ENCODE measurements around the gene HSD17B4.
"Not testable (repeated sequence)": the region's sequence is repeated elsewhere in the genome, so short reads cannot be mapped to it uniquely, and the experiment has no call there.

HSD17B4 gene

DNA sequence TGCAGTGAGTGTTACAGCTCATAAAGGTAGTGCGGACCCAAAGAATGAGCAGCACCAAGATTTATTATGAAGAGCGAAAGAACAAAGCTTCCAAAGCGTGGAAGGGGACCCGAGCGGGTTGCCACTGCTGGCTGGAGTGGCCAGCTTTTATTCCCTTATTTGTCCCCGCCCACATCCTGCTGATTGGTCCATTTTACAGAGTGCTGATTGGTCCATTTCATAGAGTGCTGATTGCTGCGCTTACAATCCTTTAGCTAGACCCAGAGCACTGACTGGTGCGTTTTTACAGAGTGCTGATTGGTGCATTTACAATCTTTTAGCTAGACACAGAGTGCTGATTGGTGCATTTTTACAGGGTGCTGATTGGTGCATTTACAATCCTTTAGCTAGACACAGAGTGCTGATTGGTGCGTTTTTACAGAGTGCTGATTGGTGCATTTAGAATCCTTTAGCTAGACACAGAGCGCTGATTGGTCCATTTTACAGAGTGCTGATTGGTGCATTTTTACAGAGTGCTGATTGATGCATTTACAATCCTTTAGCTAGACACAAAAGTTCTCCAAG lies 19.5 kb upstream of the HSD17B4 start:
- not testable (repeated sequence) for DNase-seq

DNA sequence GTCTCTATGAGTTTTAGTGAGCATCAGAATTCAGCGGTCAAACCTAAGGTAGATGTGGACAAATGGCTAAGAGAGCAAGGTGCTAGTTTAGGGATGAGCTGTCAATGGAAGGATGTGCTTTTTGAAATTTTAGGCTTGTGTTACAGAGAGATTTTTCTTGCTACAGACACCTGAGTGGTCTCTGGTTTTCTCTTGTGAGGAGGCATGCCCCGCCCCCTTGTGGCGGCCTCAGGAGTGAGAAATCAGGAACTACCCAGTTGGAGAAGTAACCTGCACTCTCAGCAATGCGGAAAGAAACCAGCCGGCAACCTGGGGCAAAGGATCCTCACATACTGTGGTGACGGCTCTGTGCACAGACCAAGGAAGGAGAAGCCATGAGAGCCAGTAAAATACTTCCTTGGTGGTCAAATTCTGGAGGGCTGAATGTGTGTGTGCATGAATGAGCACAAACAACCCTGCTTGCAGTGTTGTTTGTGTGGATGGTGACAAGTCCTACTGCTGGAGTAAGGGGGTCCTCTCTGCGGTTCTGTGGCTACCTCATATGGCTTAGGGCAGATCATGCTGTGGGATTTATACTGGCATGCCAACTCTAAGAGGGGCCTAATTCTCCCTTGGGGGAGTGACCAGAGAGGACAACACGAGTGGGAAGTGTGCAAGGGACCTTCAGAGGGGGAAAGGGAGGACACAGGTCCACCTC lies 16.7 kb upstream of the HSD17B4 start:
- DNase-seq, result peak; percentile 82

DNA sequence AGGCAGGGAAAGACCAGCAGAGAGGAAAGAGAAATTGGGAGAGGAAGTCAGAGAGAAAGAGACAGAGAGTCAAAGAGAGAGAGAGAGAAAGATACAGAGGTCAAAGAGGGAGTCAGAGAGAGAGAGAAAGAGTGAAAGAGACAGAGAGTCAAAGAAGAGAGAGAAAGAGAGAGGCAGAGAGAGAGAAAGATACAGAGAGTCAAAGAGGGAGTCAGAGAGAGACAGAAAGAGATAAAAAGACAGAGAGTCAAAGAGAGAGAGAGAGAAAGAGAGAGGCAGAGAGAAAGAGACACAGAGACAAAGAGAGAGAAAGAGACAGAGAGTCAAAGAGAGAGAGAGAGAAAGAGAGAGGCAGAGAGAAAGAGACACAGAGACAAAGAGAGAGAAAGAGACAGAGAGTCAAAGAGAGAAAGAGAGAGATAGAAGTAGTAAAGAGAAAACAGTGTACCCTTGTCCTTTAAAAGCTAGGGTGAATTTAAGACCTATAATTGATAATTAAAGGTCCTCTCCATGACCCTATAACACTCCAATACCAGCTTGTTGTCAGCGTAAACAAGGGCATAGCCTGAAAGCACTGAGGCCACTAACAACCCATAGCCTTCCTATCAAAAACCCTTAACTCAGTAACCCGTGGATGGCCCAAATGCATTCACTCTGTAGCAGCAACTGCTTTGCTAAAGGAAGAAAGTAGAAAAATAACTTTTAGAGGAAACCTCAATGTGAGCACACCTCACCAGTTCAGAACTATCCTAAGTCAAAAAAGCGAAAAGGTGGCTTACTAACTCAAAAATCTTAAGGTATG lies 14.3 kb upstream of the HSD17B4 start:
- not testable (repeated sequence) for DNase-seq

DNA sequence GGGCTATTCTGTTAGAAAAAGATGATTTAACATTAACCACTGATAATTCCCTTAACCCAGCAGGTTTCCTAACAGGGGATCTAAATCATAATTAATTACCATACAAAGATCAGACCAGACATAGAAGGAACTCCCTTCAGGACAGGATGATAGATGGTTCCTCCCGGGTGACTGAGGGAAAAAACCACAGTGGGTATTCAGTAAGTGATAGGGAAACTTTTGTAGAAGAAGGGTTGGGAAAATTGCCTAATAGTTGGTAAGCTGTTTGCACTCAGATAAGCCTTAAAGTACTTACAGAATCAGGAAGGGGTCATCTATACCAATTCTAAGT lies 13.7 kb upstream of the HSD17B4 start:
- not testable (repeated sequence) for DNase-seq

DNA sequence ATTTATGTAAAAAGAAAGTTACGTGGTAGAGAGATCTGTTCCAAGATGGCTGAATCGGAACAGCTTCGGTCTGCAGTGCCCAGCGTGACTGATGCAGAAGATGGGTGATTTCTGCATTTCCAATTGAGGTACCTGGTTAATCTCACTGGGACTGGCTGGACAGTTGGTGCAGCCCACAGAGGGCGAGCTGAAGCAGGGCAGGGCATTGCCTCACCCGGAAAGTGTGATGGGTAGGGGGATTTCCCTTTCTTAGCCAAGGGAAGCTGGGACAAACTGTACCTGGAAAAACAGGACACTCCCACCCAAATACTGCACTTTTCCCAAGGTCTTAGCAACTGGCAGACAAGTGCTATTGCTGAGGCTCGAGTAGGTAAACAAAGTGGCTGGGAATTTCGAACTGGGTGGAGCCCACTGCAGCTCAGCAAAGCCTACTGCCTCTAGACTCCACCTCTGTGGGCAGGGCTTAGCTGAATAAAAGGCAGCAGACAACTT lies 13.1 kb upstream of the HSD17B4 start:
- peak; percentile 16 for DNase-seq

DNA sequence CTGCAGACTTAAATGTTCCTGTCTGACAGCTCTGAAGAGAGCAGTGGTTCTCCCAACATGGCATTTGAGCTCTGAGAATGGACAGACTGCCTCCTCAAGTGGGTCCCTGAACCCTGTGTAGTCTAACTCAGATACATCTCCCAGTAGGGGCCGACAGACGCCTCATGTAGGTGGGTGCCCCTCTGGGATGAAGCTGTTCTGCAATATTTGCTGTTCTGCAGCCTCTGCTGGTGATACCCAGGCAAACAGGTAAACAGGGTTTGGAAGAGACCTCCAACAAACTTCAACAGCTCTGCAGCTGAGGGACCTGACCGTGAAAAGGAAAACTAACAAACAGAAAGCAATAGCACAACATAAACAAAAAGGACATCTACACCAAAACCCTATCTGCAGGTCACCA lies 12.7 kb upstream of the HSD17B4 start:
- DNase-seq, result not testable (repeated sequence)

DNA sequence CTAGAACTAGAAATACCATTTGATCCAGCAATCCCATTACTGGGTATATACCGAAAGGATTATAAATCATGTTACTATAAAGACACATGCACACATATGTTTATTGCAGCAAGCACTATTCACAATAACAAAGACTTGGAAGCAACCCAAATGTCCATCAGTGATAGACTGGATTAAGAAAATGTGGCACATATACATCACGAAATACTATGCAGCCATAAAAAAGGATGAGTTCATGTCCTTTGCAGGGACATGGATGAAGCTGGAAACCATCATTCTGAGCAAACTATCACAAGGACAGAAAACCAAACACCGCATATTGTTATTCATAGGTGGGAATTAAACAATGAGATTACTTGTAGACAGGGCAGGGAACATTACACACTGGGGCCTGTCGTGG lies 7.7 kb upstream of the HSD17B4 start:
- not testable (repeated sequence) for DNase-seq

DNA sequence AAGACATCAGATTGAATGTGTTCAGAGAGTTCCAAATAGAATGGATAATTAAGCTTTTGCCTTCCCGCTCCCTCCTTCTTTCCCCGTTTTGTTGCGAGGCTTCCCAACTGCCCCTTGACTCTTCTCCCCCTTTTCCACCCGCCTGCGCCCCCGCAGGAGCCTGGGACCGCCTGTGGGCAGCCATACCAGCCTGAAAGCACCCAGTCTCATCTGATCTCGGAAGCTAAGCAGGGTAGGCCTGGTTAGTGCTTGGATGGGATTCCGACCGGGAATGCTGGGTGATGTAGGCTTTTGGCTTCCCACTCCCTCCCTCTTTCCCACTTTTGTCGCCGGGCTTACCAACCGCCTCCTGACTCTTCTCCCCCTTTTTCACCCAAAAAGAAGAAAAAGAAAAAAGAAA lies 6.8 kb upstream of the HSD17B4 start:
- DNase-seq, result no peak

DNA sequence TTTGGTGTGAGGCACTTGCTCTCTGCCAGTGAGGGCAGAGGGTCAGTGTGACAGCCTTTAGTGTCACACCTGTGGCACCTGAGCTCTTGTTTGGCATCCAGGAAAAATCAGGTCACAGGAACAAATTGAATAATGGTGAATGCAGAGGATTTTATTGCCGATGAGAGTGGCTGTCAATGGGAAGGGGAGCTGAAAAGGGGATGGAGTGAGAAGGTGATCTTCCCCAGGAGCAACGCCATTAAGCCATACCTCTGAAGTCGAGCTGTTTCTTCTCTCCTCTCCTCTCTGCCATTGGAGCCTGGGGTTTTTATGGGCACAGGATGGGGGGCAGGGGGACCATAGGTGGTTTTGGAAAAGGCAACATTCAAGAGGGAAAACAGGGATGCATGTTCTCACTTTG lies 2.4 kb upstream of the HSD17B4 start:
- no peak for DNase-seq

DNA sequence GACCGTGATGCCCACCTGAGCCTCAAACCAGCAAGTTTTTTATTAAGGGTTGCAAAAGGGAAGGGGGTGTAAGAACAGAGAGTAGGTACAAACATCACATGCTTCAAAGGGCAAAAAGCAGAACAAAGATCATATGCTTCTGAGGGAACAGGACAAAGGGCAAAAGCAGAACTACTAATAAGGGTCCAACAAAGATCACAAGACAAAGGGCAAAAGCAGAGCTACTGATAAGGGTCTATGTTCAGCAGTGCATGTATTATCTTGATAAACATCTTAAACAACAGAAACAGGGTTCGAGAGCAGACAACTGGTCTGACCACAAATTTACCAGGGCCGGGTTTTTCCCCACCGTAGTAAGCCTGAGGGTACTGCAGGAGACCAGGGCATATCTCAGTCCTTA lies 1.7 kb upstream of the HSD17B4 start:
- not testable (repeated sequence) for DNase-seq

DNA sequence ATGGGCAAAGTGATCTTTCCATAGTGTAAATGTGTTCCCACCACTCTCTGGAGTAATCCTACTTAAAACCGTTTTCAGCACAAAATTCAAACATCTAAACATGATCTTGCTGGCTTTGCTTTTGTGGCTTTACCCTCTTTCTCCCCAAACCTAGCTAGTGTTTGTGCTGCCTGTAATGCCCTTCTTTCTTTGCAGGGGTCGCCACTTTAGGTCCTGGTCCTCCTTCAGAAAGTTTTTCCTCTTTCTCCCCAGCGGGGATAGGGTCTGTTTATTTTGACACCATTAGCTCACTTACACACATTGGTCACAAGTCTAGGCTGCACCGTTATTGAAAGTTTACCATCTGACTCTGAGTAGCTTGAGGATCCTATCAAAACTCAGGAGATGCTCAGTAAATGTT lies 736 bp upstream of the HSD17B4 start:
- DNase-seq, result no peak

DNA sequence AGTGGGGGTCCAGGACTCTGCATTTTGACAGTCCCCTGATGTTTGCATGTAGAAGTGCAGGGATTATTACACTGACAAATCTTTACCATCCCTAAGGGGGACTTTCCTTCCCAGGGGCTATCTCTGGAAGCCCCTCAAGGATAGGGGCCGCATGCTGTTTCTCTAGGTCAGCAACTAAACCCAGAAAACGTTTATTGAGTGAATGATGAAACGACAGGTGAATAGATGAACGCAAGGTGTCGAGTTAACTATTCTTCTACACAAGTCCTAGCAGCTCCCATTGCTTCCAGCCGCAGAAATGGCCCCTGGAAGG lies 281 bp upstream of the HSD17B4 start:
- no peak for DNase-seq

DNA sequence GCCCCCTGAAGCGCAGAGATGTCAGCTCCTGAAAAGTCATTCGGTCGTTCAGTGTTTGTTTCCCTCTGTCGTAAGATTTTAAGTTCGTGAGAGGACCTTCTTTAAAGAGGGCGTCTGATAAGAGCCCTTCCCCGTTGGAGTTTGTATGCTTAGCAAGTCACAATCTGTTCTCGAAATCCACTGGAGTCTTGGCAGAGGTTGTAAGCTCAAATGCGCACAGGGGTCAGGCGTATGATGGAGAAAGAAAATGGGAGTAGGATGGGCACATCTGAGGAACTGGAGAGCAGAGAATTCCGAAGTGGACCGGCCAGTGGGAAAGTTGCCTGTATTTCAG lies 710 bp downstream of the HSD17B4 start:
- no peak for DNase-seq

DNA sequence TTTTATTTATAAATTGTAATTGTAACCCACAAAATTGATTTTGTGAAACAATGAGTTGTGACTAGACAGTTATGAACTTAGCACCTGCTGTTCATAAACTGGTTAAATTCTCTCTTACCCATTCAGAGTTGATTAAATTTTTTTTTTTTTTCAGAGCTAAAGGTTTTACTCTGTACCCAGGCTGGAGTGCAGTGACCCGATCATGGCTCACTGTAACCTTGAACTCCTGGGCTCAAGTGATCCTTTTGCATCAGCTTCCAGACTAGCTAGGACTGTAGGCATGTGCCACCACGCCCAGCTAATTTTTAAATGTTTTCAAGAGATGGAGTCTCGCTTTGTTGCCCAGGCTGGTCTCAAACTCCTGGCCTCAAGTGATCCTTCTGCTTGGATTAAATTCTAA lies 1.9 kb downstream of the HSD17B4 start:
- DNase-seq, result no peak

DNA sequence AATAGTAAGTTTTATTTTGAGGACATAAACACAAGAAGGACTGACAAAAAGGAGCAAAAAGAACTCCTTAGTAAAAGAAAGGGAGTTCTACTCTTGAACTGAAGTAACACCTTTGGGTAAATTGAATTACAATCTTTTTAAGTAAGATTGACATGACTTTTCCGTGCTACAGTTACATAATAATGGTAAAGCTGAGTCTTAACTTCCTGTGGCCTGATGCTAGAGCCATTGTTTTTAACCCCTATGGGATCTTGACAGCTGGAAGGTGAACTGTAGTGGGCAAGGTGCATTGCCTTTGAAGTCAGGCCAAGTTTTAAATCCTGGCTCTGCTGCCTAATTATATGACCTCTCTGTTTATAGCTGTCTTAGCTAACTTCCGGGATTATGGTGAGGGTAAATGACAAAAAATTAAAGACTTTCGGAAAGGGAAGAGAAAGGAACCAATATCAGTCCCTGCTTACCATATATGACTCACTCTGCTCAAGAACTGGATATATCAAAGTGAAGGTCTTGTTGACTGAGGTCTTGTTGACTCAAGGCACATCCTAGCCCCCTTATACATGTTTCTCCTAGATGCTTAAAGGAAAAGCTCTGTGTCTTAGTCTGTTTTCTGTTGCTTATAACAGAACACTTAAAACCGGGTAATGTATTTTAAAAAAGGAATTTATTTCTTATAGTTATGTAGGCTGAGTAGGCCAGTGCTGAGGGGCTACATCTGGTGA lies 6.8 kb downstream of the HSD17B4 start:
- no peak for DNase-seq

DNA sequence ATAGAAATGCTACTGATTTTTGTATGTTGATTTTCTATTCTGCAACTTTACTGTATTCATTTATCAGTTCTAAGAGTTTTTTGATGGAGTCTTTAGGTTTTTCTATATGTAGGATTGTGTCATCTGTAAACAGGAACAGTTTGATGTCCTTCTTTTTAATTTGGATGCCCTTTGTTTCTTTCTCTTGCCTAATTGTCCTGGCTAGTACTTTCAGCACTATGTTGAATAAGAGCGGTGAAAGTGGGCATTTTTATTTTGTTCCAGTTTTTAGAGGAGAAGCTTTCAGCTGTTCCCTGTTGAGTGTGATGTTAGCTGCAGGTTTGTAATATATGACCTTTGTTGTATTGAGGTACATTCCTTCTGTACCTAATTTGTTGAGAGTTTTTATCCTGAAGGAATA lies 13.3 kb downstream of the HSD17B4 start:
- DNase-seq, result no peak

DNA sequence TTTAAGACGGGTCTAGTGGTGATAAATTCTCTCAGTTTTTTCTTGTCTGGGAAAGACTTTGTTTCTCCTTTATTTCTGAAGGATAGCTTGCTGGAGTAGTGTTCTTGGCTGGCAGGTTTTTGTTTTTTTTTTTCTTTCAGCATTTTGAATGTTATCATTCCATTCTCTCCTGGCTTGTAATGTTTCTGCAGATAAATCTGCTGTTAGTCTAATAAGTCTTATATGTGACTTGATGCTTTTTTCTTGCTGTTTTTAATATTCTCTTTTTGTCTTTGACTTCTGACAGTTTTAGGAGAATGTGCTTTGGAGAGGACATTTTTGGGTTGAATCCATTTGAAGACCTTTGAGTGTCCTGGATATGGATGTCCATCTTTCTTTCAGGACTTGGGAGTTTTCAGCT lies 16.0 kb downstream of the HSD17B4 start:
- no peak for DNase-seq

DNA sequence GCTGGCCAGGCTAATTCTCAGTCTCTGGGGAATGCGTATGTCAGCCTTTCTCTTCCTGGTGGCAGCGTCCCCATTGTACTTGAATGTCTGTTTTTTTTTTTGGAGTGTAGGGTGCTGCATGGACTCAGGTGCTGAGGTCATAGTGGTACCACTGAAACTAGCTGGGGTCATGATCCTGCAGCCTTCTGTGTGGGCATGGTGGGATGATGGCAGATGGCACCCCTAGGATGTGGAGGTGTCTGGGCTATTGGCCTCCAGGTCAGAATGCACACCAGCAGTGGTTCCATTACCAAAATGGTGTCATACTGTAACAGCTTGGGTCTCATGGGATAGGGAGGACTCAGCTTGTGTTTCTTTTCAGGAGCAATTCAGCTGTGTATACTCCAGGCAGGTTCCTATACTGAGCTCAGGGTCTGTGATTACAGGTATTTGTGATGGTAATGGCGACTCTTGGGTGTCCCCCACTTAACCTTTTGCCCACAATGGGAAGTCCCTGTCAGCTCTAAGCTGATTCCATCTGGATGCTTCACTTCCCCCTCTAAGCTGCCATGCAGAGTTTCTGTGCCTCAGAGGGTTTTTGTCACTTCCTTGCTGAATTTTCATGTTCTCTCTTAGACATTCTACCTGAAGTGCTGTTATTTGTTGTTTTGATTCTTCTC lies 17.9 kb downstream of the HSD17B4 start:
- DNase-seq, result no peak

DNA sequence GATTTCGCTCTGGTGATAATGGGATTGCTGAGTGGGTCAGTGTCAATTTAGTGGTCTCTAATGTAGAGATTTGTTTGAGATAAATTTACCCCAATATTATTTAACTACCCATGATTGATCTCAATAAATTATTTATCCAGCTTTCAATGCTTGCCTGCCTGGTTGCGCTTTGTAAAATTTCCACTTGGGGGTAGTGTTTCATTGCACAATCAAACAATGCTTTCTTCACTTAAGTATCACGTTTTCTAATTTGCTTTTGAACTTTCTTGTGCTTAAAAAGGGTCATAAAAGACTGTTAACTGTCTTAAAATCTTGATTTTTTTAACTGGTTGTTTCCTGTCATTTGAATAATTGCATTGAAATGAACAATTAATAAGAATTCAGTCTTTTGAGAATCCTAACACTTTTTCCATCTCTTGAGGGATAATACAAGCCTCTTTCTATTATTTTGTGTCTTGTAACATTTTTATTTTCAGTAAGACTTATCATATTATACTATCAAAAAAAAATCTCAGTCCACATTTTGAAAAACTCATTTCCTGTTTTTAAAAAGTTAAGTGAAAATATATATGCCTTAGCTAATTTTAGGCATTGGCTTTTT lies 18.7 kb downstream of the HSD17B4 start:
- peak; percentile 16 for DNase-seq

DNA sequence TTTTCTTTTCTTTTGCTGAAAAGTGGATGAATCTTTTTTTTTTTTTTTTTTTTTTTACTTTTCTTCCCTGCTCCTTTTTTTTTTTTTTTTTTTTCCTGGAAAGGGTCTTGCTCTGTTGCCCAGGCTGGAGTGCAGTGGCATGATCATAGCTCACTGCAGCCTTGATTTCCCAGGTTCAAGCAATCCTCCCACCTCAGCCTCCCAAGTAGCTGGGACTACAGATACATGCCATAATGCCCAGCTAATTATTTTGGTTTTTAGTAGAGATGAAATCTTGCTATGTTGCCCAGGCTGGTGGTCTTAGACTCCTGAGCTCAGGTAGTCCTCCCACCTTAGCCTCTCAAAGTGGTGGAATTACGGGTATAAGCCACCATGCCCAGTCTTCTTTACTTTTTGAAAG lies 20.9 kb downstream of the HSD17B4 start:
- no peak for DNase-seq

DNA sequence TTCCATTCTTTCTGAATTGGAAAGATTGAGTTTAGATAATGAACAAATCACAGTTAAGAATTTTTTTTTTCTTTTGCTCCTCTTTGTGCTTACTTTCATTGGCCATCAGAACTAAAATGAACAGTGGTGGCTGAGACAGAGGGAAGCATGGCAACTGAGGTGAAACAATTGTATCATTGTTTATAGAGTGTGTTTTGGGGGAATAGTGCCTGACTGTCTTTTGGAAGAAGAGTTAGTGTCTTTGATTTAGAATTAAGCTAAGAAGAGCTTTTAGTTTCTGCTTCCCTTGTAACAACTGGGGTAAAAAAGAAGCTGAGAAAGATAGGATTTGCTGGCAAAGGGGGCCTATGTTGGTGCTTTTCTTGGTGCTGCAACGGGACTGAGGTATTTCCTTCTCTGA lies 24.0 kb downstream of the HSD17B4 start:
- no peak for DNase-seq

DNA sequence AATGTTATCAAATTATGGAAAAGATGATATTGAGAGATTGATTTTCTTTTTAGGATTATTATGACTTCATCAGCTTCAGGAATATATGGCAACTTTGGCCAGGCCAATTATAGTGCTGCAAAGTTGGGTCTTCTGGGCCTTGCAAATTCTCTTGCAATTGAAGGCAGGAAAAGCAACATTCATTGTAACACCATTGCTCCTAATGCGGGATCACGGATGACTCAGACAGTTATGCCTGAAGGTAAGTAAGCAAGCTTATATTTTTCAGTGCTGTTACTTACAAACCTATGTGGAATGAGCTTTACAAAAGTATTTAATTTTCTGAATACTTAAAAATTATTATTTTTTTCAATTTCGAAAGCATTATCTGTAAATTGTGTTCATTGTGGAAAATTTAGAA lies 26.5 kb downstream of the HSD17B4 start:
- DNase-seq, result no peak

DNA sequence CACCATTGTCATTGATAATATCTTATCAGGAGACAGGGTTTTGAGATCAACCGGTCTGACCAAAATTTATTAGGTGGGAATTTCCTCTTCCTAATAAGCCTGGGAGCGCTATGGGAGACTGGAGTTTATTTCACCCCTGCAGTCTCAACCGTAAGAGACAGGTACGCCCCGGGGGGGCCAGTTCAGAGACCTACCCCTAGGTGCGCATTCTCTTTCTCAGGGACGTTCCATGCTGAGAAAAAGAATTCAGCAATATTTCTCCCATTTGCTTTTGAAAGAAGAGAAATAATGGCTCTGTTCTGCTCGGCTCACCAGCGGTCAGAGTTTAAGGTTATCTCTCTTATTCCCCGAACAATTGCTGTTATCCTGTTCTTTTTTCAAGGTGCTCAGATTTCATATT lies 28.3 kb downstream of the HSD17B4 start:
- DNase-seq, result not testable (repeated sequence)

Data from activated CD4-positive, alpha-beta T cell treated with anti-CD3 and anti-CD28 coated beads for 48 hours (primary cell).